HG03196 (cell line): Measurements from ENCODE around the gene KMT5B.
"Not testable (repeated sequence)": the region's sequence is repeated elsewhere in the genome, so short reads cannot be mapped to it uniquely, and the experiment has no call there.

ENCODE experiments used
- ATAC-seq: cut with Tn5 transposase; IDR thresholded peaks from one replicate; pipeline ENCODE4 v1.9.1; 2021; ENCODE audit not compliant: unreplicated experiment

The KMT5B gene

DNA sequence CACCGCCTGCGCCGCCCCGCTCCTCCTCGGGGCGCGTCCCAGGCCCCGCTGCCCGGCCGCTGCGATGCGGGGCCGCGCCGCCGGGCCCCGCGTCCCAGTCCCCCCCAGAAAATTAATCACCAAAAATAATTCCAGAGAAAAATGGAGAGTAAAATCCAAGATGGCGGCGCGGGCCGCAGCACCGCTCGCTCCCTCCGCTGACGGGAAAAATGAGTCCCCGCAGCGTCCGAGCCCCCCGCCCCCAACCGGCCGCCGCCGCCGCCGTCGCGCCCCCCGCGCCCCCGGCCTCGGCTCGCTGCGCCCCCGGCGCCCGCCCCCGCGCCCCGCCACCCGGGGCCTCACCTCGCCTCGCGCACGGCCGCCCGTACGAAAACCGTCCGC lies at the start of gene KMT5B:
TSS of gene KMT5B (minus strand) at position 162 of the 381 bp plus-strand sequence. CDS start 23,220 bp downstream, outside the sequence.
- peak; percentile 11 for ATAC-seq

DNA sequence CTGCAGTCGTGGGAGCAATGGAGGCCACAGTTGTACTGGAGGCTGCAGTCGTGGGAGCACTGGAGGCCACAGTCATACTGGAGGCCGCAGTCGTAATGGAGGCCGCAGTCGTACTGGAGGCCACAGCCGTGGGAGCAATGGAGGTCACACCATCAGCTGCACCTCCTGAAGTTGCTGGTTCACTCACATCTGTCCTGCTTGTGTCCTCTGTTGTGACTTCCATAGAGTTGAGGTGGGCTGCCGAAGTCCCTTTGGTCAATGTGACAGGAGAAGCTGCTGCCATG lies 49.4 kb upstream of the KMT5B start:
- ATAC-seq = no peak

DNA sequence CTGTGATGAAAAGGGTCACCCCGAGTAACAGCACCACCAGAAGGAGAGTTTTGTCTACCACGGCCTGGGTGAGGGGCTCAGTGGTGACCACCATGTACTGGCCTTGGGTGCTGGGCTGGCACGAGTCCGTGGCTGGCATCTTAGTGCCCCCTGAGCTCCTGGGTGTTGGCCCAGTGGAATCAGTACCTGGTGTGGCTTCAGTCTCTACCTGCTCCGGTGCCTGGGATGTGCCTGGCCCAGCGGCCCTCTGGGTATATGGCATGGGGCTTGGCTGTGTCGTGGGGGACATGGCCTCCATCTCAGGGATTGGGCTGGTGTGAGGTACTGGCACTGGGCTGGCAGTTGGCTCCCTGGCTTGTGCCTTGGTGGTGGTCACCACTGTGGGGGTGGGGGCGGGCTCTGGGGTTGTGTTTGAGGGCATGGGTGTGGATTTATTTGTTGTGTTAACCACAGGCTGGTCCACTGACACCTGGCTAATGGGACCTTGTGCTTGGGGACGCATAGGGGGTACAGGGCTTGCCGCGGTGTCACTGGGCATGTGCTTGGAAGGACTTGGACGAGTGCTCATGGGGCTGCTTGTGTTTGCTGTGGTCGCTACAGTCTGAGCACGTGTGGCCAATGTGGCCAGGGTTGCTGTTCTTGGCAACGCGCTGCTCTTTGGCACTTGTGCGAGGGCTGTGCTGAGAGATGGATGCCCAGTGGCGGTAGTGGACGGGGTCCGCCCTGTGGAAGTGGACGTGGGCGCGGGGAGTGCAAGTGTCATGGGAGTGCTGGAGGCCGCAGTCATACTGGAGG lies 48.9 kb upstream of the KMT5B start:
- no peak for ATAC-seq

DNA sequence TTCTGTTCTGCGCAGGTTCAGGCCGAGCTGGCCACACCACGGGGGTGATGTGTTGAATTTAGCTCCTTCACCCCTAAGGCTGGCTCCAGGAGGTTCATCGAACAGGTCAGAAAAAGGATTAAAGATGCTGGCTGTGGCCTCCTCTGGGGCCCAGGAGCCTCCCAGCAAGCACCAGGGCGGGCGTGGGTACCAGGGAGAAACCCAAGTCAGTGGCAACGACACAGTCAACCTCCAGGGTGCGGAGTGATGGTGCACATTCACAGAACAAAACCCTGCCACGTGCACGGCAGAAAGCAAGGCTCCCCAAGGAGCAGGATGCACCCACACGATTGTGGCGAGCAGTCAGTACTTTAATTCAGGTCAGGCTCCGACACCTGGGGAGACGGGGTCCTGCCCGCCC lies 47.9 kb upstream of the KMT5B start:
- ATAC-seq = no peak

DNA sequence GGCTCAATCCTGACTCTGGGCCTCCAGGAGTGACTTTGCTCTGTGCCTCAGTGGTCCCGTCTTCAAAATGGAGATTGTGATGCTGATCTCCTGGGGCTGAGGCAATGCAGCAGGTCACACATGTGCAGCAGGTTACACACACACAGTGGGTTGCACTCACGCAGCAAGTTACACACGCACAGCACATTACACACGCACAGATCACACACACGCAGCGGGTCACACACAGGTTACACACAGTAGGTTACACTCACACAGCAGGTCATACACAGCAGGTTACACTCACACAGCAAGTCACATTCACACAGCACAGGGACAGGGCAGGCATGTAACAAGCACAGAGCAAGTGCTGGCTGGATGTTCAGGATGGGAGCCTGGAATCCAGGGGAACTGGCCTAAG lies 47.4 kb upstream of the KMT5B start:
- no peak for ATAC-seq

DNA sequence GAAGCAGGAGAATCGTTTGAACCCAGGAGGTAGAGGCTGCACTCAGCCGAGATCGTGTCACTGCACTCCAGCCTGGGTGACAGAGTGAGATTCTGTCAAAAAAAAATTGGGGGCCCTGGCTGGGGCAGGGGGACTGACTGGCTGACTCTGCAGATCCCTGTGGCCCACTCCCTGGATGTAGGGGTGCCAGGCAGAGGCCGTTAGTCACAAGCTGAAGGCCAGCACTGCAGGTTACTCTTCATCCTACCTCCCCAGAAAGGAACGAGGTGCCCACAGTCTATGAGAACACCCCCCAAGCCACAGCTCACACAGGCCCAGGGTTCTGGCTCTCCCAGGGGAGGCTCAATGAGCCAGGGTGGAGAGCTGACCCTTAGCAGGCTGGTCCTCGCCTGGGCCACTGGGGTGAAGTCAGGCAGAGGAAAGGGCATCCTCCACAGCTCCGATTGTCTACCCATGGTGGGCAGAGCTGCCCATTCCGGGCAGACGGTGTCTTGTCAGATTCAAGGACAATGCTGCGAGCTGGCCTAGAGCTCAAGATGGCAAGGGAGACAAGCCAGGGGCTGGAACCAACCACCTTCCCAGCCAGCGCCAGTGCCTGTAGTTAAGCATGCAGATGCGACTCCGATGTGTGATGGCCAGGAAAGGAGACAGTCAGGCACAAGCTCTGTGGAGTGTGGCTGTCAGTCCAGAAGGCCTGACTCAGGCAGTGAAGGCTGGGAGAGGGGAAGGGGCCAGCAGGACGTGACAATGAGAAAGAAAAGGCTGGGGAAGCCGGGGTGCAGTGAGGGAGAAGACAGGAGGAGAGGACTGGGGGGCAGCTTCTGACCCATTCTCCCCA lies 46.2 kb upstream of the KMT5B start:
- ATAC-seq = no peak

DNA sequence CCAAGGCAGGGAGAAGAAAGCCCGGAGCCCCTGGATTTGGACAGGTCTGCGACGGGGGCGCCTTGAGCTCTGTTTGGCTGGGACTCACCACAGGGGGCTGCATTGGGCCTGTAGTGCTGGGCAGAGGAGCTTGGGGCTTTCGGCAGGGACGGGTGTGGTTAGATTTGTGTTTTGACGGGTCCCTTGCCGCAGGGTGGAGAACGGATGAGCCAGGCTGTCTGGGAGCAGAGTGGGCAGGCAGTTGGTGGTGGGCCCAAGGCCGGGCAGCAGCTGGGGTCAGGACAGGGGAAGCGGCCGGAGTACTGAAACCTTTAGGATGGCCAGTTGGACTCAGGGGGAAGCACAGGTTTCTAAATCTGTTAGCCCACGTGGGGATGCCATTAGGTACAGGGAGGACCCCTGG lies 45.3 kb upstream of the KMT5B start:
- no peak for ATAC-seq

DNA sequence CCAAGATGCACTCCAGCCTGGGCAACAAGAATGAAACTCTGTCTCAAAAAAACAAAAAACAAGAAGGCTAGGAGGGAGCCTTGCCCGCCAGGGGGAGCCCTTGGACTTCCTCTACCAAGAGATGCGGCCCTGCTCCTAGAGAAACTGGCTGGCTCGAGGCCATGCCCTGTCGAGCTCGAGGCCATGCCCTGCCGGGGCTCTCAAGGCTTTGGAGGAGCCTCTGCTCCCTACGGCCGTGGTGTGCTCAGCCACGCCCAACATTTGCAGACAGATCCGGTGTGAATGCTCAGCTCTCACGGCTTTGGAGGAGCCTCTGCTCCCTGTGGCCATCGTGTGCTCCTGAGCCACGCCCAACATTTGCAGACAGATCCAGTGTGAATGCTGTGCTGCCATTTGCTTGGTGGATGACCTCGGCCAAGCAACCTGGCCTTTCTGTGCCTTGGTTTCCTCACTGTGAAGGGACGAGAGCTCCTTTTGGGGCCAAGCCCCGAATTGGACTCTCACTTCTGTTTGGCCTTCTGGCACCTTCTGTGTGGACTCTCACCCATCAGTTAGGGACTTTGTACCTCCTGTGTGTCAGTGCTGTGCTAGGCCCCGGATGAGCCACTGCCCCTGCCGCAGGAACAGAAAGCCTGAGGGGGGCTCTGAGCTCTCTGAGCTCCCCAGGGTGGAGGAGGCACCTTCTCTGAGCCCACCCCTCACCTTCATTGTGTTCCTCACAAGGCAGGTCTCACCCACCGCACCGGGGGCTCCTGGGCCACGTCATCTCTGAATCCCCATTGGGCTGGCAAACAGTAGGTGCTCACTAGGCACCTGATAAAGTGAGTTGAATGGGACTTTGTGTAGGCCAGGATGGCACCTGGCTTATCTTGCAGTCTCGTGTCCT lies 44.6 kb upstream of the KMT5B start:
- no peak for ATAC-seq

DNA sequence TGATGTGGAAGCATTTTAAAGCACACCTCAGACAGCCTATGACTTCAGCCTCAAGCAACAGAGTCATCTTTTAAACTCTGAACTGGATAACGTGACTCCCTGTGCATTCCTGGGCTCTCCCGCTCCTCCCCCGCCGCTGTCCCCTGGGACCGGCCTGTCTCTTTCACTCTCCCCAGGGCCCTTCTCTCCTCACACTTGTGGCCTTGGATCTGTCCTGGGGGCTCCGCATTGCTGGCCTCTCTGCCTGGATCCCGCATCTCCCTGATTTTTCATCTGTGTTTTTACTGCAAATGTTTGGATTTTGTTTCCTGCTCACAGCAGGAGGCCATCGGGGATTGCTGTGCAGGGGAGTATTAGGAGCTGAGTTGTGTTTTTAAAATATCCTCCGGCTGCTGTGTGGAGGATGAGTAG lies 43.2 kb upstream of the KMT5B start:
- ATAC-seq = no peak

DNA sequence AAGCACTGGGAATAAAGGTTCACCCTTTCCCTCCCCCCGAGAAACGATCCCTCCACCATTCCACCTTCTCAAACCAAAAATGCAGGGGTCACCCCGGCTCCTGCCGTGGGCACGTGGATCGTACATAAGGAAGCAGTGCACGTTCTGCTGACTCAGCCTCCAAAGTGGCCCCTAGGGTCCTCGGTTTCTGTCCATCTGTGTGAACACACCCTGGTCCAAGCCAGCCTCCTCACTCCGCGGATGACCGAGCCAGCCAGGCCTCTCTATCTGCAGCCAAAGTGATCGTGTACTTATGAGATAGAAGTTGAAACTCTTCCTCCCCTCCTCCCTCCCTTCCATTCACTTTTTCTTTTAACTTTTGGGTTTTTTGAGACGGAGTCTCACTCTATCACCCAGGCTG lies 42.4 kb upstream of the KMT5B start:
- no peak for ATAC-seq

DNA sequence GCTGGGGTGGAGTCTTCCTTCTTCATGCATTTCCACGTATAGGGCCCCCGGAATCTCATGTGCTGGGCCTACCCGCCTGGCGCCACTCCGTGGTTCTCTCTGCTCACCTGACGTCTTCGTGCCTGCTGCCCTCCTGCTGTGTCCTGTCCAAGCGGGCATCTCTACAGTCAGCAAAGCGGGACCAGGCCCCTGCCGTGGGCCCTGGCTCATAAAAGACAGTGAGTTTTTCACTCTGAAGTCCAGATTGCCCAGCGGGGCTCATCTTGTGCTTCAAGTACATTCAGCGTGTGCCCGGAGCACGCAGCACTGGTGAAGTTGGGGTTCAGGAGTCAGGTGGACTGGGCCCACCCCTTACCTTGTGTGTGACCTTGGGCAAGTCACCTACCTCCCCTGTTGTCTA lies 41.3 kb upstream of the KMT5B start:
- no peak for ATAC-seq

DNA sequence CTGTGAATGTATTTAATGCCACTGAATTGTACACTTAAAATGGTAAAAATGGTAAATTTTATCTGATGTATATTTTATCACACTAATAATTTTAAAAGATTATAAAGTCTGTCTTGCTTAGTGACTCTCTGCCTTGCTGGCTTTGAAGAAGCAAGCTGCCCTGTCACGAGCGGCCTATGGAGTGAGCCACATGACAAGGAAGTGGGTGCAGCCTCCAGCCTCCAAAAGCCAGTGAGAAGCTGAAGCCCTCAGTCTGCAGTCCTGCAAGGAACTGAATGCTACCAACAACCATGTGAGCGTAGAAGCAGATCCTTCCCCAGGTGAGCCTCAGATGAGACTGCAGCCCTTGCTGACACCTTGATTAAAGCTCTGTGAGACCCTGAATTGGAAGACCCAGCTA lies 38.7 kb upstream of the KMT5B start:
- ATAC-seq = no peak

DNA sequence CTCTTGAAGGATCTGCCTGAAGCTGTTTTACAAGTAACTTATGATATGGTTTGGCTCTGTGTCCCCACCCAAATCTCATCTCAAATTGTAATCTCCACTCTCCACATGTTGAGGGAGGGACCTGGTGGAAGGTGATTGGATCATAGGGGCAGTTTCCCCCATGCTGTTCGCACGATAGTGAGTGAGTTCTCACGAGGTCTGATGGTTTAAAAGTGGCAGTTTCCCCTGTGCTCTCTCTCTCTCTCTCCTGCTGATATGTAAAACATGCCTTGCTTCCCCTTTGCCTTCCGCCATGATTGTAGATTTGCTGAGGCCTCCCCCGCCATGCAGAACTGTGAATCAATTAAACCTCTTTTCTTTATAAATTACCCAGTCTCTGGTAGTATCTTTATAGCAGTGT lies 31.8 kb upstream of the KMT5B start:
- ATAC-seq = not testable (repeated sequence)

DNA sequence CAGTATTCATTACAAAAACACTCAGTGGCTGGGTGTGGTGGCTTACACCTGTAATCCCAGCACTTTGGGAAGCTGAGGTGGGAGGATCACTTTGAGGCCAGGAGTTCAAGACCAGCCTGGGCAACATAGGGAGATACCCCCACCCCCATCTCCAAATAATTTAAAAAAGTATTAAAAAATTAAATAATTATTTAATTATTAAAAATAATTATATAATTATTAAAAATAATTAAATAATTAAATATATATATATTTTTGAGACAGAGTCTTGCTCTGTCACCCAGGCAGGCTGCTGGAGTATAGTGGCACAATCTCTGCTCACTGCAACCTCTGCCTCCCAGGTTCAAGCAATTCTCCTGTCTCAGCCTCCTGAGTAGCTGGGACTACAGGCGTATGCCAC lies 30.8 kb upstream of the KMT5B start:
- not testable (repeated sequence) for ATAC-seq

DNA sequence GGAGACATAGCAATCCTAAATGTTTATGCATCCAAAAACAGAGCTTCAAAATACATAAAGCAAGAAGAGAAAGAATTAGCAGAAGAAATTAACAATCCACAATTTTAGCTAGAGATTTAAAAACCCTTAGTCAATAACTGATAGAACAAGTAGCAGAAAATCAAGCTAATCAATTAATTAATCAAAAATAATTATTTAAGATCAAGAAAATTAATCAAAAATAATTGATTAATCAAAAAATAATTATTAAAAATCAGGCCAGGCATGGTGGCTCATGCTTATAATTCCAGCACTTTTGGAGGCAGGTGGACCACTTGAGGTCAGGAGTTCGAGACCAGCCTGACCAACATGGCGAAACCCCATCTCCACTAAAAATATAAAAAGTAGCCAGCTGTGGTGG lies 29.5 kb upstream of the KMT5B start:
- ATAC-seq = no peak

DNA sequence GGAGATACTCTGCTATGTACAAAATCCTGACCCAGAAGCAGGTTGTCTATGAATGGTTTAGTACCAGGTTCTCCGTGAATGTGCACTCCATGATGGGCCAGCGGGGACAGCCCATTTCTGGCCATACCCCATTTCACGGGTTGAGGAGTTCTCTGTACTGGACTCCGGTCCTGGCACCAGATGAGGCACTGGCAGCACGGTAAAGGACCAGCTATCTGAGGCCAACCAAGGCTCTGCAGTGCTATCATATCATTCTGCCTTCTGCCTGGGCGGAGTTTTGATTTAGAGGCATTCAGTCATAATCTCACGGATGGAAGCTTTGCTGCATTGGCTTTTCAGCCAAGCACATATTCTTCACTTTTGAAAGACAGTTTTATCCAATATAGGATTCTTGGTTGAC lies 18.5 kb upstream of the KMT5B start:
- no peak for ATAC-seq

DNA sequence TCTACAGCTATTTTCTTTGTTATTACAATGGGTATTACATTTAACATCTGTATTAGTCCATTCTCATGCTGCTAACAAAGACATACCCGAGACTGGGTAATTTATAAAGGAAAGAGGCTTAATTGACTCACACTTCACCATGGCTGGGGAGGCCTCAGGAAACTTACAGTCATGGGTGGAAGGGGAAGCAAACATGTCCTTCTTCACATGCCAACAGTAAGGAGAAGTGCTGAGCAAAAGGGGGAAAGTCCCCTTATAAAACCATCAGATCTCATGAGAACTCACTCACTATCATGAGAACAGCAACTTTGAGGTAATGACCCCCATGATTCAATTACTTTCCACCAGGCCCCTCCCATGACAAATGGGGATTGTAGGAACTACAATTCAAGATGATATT lies 16.5 kb upstream of the KMT5B start:
- no peak for ATAC-seq

DNA sequence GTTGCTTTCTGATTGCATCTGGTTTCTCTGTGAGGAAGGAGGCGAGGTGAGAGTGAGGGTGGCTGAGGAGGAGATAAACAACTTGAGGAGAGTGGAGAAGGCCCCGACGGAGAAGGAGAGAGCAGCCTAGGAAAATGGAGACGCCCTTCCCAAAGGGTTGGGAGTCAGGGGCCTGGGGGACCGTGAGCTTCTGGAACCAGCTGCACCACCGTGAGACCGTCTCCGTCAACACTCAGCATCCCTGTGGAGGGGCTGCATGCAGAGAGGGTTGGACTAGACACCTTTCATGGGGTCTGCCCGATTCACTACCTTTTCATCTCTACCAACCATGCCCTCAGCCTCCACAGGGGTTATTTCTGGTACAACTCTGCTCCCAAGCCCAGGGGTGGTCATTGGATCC lies 13.3 kb upstream of the KMT5B start:
- ATAC-seq = no peak

DNA sequence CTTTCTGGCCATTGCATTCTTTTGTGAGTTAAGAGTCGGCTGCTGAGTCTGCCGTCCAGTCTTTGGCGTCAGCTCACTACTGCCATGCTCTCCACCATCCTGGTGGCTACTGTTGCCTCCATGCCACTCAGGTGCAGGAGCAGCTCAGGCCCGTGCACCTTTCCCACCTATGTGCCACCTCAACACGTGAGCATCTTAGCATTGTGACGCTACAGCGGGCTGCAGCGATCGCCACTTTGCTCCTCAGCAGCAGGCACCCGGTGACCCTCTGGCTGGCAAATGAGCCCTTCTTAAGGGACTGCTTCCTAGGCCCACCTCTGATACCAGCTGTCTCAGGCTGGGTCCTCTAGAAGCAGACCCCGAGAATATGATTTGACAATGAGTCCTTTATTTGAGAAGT lies 11.5 kb upstream of the KMT5B start:
- no peak for ATAC-seq

DNA sequence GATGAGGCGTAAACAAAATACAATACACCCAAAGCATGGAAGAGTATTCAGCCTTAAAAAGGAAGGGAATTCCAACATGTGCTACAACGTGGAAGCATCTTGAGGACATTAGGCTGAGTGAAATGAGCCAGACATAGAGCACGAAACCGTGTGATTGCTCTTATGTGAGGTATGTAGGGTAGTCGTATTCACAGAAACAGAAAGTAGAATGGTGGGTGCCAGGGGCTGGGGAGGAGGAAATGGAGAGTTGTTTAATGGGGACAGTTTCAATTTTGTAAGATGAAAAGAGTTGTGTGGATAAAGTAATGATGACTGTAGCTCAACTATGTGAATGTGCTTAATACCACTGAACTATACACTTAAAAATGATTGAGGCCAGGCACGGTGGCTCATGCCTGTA lies 10.2 kb upstream of the KMT5B start:
- ATAC-seq = no peak

DNA sequence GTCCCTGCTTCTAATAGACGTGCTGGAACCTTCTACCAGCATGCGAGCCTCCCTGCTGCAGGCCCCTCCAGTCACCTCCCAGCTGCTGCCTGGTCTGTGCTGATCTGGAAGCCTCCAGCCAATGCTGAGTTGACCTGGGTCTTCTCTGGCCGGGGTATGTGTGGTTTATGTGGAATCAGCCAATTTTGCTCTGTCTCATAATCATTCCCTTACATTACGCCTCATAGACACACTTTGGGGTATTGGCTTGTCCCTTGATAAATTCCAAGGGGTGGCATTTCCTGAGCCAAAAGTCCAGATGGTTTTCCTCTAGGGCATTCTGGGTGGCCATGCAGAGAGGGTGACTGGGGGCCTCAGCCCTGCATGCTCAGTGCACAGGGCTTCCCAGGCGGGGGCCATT lies 8.3 kb upstream of the KMT5B start:
- no peak for ATAC-seq
